Measurements from ENCODE around the gene APOBEC3H. TPM values are rescaled to one million over a fixed set of nuclear protein-coding genes. Genes with fewer than 3 reads are reported as not detected.

The APOBEC3H gene
- total and polyA plus RNA-seq, 2 donors (not counting 3 experiments of a cell fraction or from before 2014, with no cell fraction given), result not detected

- no TSS peak for BruUV-seq (replicated peaks)
- Histone ChIP-seq H2AFZ (ENCODE audit: low read depth, low read length) (no peak overlapping the region), H3K36me3 (ENCODE audit: control insufficient read depth in 2 of 2, extremely low read depth in 1 of 2, insufficient read depth in 2 of 2, low read length in 2 of 2) (no peaks in the 10 kb centered on the region), H3K4me2 (ENCODE audit: insufficient read depth, low read length) (no peak overlapping the region), H3K27ac (ENCODE audit: insufficient read depth, low read depth, low read length) (no peak overlapping the region), H3K4me1 (ENCODE audit: control insufficient read depth, extremely low read depth, insufficient read depth, low read length) (no peaks in the 10 kb centered on the region), H3K27me3 (ENCODE audit: control insufficient read depth in 2 of 2, insufficient read depth in 2 of 2, low read length in 2 of 2) (peaks cover 0 to 4% of the 10 kb centered on the region in 2 experiments), H3K9ac (replicated peaks; ENCODE audit: extremely low read depth, insufficient read depth, low read length) (no peak overlapping the region), H3K79me2 (ENCODE audit: control insufficient read depth, insufficient read depth, low read length) (no peaks in the 10 kb centered on the region), H4K20me1 (replicated peaks; ENCODE audit: control insufficient read depth, extremely low read depth, insufficient read depth, low read length) (no peaks in the 10 kb centered on the region), H3K4me3 (replicated peaks in 1 of 3; ENCODE audit: insufficient read depth in 1 of 3, low read depth in 1 of 3, low read length in 3 of 3) (no peak overlapping the region), H3K9me1 (replicated peaks; ENCODE audit: control insufficient read depth, extremely low read depth, insufficient read depth, low read length) (no peaks in the 10 kb centered on the region), H3K9me3 (replicated peaks; ENCODE audit: control insufficient read depth, insufficient read depth, low read length) (no peaks in the 10 kb centered on the region)
- no peak for FAIRE-seq
- no peak for TF ChIP-seq EZH2 (IDR thresholded peaks at IDR 0.05; ENCODE audit: borderline replicate concordance, low read depth, low read length, severe bottlenecking)
- no peak for TF ChIP-seq JUN (IDR thresholded peaks at IDR 0.05; ENCODE audit: borderline replicate concordance, insufficient read depth, insufficient read length, low read depth)
- TF ChIP-seq, protein P1, sequence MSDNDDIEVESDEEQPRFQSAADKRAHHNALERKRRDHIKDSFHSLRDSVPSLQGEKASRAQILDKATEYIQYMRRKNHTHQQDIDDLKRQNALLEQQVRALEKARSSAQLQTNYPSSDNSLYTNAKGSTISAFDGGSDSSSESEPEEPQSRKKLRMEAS (IDR thresholded peaks at IDR 0.05; ENCODE audit: insufficient read depth, insufficient read length), result no peak
- no peak for TF ChIP-seq MYC (IDR thresholded peaks at IDR 0.05; ENCODE audit: low read depth, low read length)
- no peak for TF ChIP-seq FOS (IDR thresholded peaks at IDR 0.05; ENCODE audit: borderline replicate concordance, insufficient read depth, low read length)
- TF ChIP-seq POLR2AphosphoS5 (IDR thresholded peaks at IDR 0.05; ENCODE audit: insufficient read depth, low read depth, low read length), result no peak
- no peak for TF ChIP-seq POLR2A (IDR thresholded peaks at IDR 0.05; ENCODE audit: low read depth, low read length)
- TF ChIP-seq GATA2 (IDR thresholded peaks at IDR 0.05; ENCODE audit: insufficient read depth, insufficient read length, low read depth, low read length), result no peak
- TF ChIP-seq, protein P2, sequence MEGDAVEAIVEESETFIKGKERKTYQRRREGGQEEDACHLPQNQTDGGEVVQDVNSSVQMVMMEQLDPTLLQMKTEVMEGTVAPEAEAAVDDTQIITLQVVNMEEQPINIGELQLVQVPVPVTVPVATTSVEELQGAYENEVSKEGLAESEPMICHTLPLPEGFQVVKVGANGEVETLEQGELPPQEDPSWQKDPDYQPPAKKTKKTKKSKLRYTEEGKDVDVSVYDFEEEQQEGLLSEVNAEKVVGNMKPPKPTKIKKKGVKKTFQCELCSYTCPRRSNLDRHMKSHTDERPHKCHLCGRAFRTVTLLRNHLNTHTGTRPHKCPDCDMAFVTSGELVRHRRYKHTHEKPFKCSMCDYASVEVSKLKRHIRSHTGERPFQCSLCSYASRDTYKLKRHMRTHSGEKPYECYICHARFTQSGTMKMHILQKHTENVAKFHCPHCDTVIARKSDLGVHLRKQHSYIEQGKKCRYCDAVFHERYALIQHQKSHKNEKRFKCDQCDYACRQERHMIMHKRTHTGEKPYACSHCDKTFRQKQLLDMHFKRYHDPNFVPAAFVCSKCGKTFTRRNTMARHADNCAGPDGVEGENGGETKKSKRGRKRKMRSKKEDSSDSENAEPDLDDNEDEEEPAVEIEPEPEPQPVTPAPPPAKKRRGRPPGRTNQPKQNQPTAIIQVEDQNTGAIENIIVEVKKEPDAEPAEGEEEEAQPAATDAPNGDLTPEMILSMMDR (IDR thresholded peaks at IDR 0.05; ENCODE audit: extremely low read depth in 1 of 2, insufficient read depth in 1 of 2, low read depth in 1 of 2, low read length in 2 of 2), result no peak
- POLR2A ChIA-PET, result interaction anchor here (0.5 kb wide), 1 partner anchor 38 kb away, joined by 6 read pairs; no protein-coding TSS in a partner anchor
- no peak for DNase-seq (ENCODE audit: low read depth, low spot score)
- CTCF ChIA-PET, result no interaction called here
- dilution Hi-C loops (cut with MboI; ENCODE audit: extremely low pct_ligation_motif_present, low sequenced_read_pairs), result no loop called here
- intact Hi-C loops (cut with micrococcal nuclease), result no loop called here
Observed at GRCh38 chr22:39128508-39128907, 31.5 kb downstream of the APOBEC3H start.
